ENCODE data around the gene RAB5A. TPM values are rescaled to one million over a fixed set of nuclear protein-coding genes. Genes with fewer than 3 reads are reported as not detected.
"Not testable (repeated sequence)": the region's sequence is repeated elsewhere in the genome, so short reads cannot be mapped to it uniquely, and the experiment has no call there.

RAB5A gene
- total RNA-seq, 6 donors from 2014 or later, result 45.9 to 114 (median 70.8) TPM

DNA sequence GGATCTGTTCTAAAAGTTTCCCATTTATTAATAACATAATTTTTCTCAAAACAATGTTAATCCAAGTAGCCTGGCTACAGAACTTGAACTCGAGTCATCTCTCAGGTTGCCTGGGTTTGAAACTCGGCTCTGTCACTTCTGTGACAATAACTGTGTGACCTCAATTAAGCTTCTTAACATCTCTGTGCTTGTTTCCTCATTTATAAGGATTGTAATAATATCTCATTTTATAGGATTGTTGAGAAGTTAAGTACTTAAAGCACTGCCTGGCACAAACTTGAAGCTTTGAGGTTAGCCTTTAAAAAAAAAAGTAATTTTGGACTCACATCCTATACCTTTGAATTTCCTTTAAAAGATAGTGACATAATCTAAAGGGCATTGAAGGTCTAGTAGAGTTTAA lies 3.4 kb downstream of the RAB5A start:
- WGBS, 2 donors, result 82 to 89% methylated on average over 2 of the region's 2 CpGs
- no peak for TF ChIP-seq POLR2A (IDR thresholded peaks at IDR 0.05)
- no peak for TF ChIP-seq POLR2AphosphoS5 (IDR thresholded peaks at IDR 0.05)
- TF ChIP-seq, protein P1, sequence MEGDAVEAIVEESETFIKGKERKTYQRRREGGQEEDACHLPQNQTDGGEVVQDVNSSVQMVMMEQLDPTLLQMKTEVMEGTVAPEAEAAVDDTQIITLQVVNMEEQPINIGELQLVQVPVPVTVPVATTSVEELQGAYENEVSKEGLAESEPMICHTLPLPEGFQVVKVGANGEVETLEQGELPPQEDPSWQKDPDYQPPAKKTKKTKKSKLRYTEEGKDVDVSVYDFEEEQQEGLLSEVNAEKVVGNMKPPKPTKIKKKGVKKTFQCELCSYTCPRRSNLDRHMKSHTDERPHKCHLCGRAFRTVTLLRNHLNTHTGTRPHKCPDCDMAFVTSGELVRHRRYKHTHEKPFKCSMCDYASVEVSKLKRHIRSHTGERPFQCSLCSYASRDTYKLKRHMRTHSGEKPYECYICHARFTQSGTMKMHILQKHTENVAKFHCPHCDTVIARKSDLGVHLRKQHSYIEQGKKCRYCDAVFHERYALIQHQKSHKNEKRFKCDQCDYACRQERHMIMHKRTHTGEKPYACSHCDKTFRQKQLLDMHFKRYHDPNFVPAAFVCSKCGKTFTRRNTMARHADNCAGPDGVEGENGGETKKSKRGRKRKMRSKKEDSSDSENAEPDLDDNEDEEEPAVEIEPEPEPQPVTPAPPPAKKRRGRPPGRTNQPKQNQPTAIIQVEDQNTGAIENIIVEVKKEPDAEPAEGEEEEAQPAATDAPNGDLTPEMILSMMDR (IDR thresholded peaks at IDR 0.05), result no peak
- TF ChIP-seq EP300 (IDR thresholded peaks at IDR 0.05), result no peak
- ATAC-seq (ENCODE audit: low FRiP score in 2 of 2) (no peak), DNase-seq (no peak)
- no peak overlapping the region for H3K4me3 ChIP-seq
- H3K36me3 ChIP-seq, result peaks cover 0 to 46% (median 17%) of the 10 kb centered on the region in 4 donors
- no peaks in the 10 kb centered on the region for H3K9me3 ChIP-seq
- peaks cover 31 to 54% (median 38%) of the 10 kb centered on the region in 4 donors for H3K4me1 ChIP-seq
- H3K27ac ChIP-seq, result no peak overlapping the region
- H3K27me3 ChIP-seq, result no peaks in the 10 kb centered on the region

DNA sequence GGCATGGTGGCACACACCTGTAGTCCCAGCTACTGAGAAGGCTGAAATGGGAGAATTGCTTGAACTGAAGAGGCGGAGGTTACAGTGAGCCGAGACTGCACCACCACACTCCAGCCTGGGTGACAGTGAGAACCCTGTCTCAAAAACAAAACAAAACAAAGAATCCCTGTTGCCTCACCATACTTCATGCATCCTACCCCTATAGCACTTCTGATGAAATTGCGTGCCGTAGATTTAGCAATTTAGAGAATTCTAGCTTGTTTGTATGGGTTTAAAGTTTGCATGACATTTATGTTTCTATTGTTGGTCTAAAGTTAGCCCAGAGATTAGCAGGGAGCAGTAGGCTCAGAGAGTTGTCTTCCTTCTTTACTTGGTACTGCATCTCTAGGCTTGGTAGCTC lies 7.8 kb downstream of the RAB5A start:
- peaks cover 0 to 55% (median 21%) of the 10 kb centered on the region in 4 donors for H3K36me3 ChIP-seq
- no peak overlapping the region for H3K27ac ChIP-seq
- no peaks in the 10 kb centered on the region for H3K27me3 ChIP-seq
- DNase-seq (no peak), ATAC-seq (ENCODE audit: low FRiP score in 2 of 2) (no peak)
- no peak overlapping the region for H3K4me3 ChIP-seq
- TF ChIP-seq POLR2AphosphoS5 (IDR thresholded peaks at IDR 0.05) (no peak), POLR2A (IDR thresholded peaks at IDR 0.05) (no peak), EP300 (IDR thresholded peaks at IDR 0.05) (no peak)
- TF ChIP-seq, protein P1 (IDR thresholded peaks at IDR 0.05), result no peak
- 99 to 100% methylated on average over 4 of the region's 4 CpGs for WGBS, 2 donors
- H3K9me3 ChIP-seq, result no peaks in the 10 kb centered on the region
- peaks cover 19 to 41% (median 28%) of the 10 kb centered on the region in 4 donors for H3K4me1 ChIP-seq

DNA sequence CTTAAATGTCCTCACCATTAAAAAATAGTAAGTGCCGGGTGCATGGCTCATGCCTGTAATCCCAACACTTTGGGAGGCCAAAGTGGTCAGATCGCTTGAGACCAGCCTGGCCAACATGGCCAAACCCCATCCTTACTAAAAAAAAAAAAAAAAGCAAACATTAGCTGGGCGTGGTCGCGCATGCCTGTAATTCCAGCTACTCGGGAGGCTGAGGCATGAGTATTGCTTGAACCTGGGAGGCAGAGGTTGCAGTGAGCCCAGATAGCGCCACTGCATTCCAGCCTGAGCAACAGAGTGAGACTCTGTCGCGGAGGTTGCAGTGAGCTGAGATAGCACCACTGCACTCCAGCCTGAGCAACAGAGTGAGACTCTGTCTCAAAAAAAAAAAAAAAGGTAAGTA lies 10.5 kb downstream of the RAB5A start:
- not testable (repeated sequence) for H3K9me3 ChIP-seq; DNase-seq; H3K27me3 ChIP-seq; ATAC-seq (ENCODE audit: low FRiP score in 2 of 2); H3K4me3 ChIP-seq; H3K27ac ChIP-seq
- Histone ChIP-seq H3K36me3 (peaks cover 0 to 36% (median 13%) of the 10 kb centered on the region in 4 donors), H3K4me1 (peaks cover 10 to 44% (median 14%) of the 10 kb centered on the region in 4 donors)
- WGBS, 2 donors, result 85 to 94% methylated on average over 9 of the region's 9 CpGs

DNA sequence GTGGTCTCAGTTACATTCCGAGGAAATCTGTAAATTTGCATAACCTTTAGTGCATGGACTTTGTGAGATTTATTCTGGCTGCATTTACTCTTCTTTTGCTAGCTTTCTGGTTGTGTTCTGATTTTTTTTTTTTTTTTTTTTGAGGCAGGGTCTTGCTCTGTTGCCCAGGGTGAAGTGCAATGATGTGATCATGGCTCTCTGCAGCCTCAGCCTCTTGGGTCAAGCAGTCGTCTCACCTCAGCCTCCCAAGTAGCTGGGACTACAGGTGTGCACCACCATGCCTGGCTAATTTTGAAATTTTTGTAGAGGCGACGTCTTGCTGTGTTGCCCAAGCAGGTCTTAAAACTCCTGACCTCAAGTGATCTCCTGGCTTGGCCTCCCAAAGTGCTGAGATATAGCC lies 12.6 kb downstream of the RAB5A start:
- no peak for ATAC-seq (ENCODE audit: low FRiP score in 2 of 2)
- no peak overlapping the region for H3K4me3 ChIP-seq
- TF ChIP-seq POLR2AphosphoS5 (IDR thresholded peaks at IDR 0.05) (no peak), EP300 (IDR thresholded peaks at IDR 0.05) (no peak), POLR2A (IDR thresholded peaks at IDR 0.05) (no peak)
- H3K9me3 ChIP-seq, result no peaks in the 10 kb centered on the region
- no peaks in the 10 kb centered on the region for H3K27me3 ChIP-seq
- H3K36me3 ChIP-seq, result peaks cover 0 to 16% (median 8%) of the 10 kb centered on the region in 4 donors
- WGBS, 2 donors, result 70 to 72% methylated on average over 4 of the region's 4 CpGs
- H3K4me1 ChIP-seq, result peaks cover 9 to 39% (median 19%) of the 10 kb centered on the region in 4 donors
- no peak for DNase-seq
- no peak overlapping the region for H3K27ac ChIP-seq

DNA sequence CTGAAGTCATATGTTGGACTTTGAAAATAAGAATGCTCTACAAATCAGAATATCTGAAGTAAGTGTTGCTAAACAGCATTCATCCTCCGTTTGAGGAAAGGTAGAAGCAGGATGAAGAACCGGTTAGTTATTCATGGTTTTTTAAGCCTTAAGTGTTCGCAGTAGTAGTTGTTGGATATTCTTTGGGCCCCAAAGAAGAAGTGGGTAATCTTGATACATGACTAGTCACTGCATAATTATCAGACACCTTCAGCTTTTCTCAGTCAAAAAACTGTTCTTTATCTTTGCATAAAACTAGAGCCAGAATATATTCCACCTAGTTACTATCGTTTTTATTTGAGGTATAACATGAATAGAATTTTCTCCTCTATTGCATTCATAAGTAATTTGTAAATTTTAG lies 13.8 kb downstream of the RAB5A start:
- Histone ChIP-seq H3K4me1 (peaks cover 9 to 36% (median 19%) of the 10 kb centered on the region in 4 donors), H3K27me3 (no peaks in the 10 kb centered on the region), H3K4me3 (no peak overlapping the region), H3K27ac (no peak overlapping the region), H3K9me3 (no peaks in the 10 kb centered on the region), H3K36me3 (peaks cover 0 to 5% (median 1%) of the 10 kb centered on the region in 4 donors)
- 66 to 71% methylated on average over 4 of the region's 4 CpGs for WGBS, 2 donors
- TF ChIP-seq POLR2AphosphoS5 (IDR thresholded peaks at IDR 0.05) (no peak), POLR2A (IDR thresholded peaks at IDR 0.05) (no peak), EP300 (IDR thresholded peaks at IDR 0.05) (no peak)
- TF ChIP-seq, protein P1 (IDR thresholded peaks at IDR 0.05), result no peak
- DNase-seq (no peak), ATAC-seq (ENCODE audit: low FRiP score in 2 of 2) (no peak)

DNA sequence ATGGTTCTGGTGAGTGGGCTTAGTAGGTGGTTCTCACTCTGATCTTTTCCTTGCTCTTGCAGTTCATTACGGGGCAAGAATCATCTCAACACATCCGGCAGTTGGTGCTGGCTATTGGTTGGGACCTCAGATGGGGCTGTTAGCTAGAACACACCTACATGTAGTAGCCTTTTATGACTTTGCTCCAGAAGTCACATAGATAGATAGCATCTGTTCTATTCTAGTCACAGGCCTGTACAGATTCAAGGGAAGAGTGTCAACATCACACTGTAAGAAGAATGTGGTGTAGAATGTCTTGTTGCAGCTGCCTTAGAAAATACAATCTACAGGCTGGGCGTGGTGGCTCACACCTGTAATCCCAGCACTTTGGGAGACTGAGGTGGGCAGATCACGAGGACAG lies 15.1 kb downstream of the RAB5A start:
- ATAC-seq (ENCODE audit: low FRiP score in 2 of 2) (no peak), DNase-seq (no peak)
- H3K4me3 ChIP-seq, result no peak overlapping the region
- peaks cover 8 to 35% (median 20%) of the 10 kb centered on the region in 4 donors for H3K4me1 ChIP-seq
- no peaks in the 10 kb centered on the region for H3K9me3 ChIP-seq
- TF ChIP-seq POLR2A (IDR thresholded peaks at IDR 0.05) (no peak), POLR2AphosphoS5 (IDR thresholded peaks at IDR 0.05) (no peak)
- TF ChIP-seq, protein P1 (IDR thresholded peaks at IDR 0.05), result no peak
- no peak overlapping the region for H3K27ac ChIP-seq
- H3K36me3 ChIP-seq, result no peaks in the 10 kb centered on the region
- H3K27me3 ChIP-seq, result no peaks in the 10 kb centered on the region
- WGBS, 2 donors, result 95 to 97% methylated on average over 4 of the region's 4 CpGs

Data from upper lobe of left lung (tissue), 6 donors.